Effector CD4-positive, alpha-beta T cell (primary cell): Measurements from ENCODE around the gene DDX42.
A peak's percentile ranks its signal among the peaks of the same experiment; 100 is the strongest.

Experiments
- DNase-seq: peaks from one replicate; pipeline ENCODE4 v3.0.0-alpha.2; 2020
- total RNA-seq: gene quantifications from one replicate; lab custom pipeline; 2026; lab: John Stamatoyannopoulos, UW

DDX42 gene
- 117 reads per million, percentile 85 among the genes with 10 or more reads in this experiment for total RNA-seq

- peak; percentile 85 for DNase-seq
These were observed at the start of gene DDX42 for GRCh38 chr17:63774141-63774968. TSS of gene DDX42 (plus strand) at chr17:63774170. CDS start at chr17:63787050, 12,880 bp downstream.

GRCh38 chr17:63735691-63736090, 38.3 kb upstream of the DDX42 start:
- no peak for DNase-seq

GRCh38 chr17:63740464-63741142, 33.4 kb upstream of the DDX42 start:
- no peak for DNase-seq

- DNase-seq, result no peak
These were observed 32.9 kb upstream of the DDX42 start for GRCh38 chr17:63741143-63741407.

- peak; percentile 98 for DNase-seq
These were observed 32.4 kb upstream of the DDX42 start, which contains the start of gene STRADA for GRCh38 chr17:63741408-63742173. TSS of gene STRADA (minus strand) at chr17:63741799. CDS start at chr17:63728369, 13,430 bp downstream.

GRCh38 chr17:63751806-63752205, 22.2 kb upstream of the DDX42 start:
- DNase-seq, result no peak

- no peak for DNase-seq
These were observed 21.3 kb upstream of the DDX42 start for GRCh38 chr17:63752707-63753106.

GRCh38 chr17:63753215-63753614, 20.8 kb upstream of the DDX42 start:
- no peak for DNase-seq

GRCh38 chr17:63754046-63754445, 19.9 kb upstream of the DDX42 start:
- DNase-seq, result no peak

GRCh38 chr17:63758428-63758827, 15.5 kb upstream of the DDX42 start:
- DNase-seq, result no peak

GRCh38 chr17:63760771-63761539, 13.0 kb upstream of the DDX42 start:
- no peak for DNase-seq

- DNase-seq, result no peak
These were observed 11.6 kb upstream of the DDX42 start for GRCh38 chr17:63762161-63763078.

GRCh38 chr17:63764716-63765115, 9.3 kb upstream of the DDX42 start:
- no peak for DNase-seq

- no peak for DNase-seq
These were observed 7.2 kb upstream of the DDX42 start for GRCh38 chr17:63766754-63767153.

- no peak for DNase-seq
These were observed 5.5 kb upstream of the DDX42 start for GRCh38 chr17:63768433-63768832.

GRCh38 chr17:63772801-63773271, 1.1 kb upstream of the DDX42 start:
- DNase-seq, result no peak

- DNase-seq, result peak; percentile 96
These were observed 464 bp upstream of the DDX42 start, which contains the start of gene CCDC47 for GRCh38 chr17:63773272-63774140. TSS of gene CCDC47 (minus strand) at chr17:63773597. CDS start at chr17:63766175, 7,422 bp downstream.

GRCh38 chr17:63774969-63775265, 947 bp downstream of the DDX42 start:
- DNase-seq, result no peak

- no peak for DNase-seq
These were observed 1.4 kb downstream of the DDX42 start for GRCh38 chr17:63775420-63775819.

GRCh38 chr17:63780507-63780906, 6.5 kb downstream of the DDX42 start:
- DNase-seq, result no peak
